DND-41 (cell line): Measurements from ENCODE around the gene RC3H1.

Experiments
- EZH2 ChIP-seq: IDR thresholded peaks from 3 replicates; pipeline ENCODE4 v1.6.1; 2012; ENCODE audit warnings: borderline replicate concordance, low read depth, mild to moderate bottlenecking, moderate library complexity, low read length, inconsistent platforms; ENCODE audit not compliant: severe bottlenecking
- TF ChIP-seq, protein P1 (sequence below): IDR thresholded peaks from 2 replicates; pipeline ENCODE4 v1.5.1; 2012; ENCODE audit warnings: borderline replicate concordance, low read length, moderate library complexity, mild to moderate bottlenecking; ENCODE audit not compliant: poor library complexity, severe bottlenecking; ENCODE audit errors: extremely low read depth

DNA sequence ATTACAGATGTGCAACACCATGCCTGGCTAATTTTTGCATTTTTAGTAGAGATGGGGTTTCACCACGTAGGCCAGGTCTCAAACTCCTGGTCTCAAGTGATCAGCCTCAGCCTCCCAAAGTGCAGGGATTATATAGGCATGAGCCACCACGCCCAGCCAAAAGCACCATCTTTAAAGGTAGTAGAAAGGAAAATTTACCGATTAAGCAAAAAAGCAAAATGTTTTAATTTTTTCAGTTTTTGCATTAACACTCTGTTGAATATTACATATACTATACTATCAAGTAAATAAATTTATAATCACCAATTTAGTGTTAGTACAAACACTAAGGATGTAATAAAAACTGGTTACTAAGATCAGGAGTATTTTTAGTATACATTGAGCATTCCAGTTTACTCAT lies 20.6 kb downstream of the RC3H1 start:
- TF ChIP-seq, protein P1, sequence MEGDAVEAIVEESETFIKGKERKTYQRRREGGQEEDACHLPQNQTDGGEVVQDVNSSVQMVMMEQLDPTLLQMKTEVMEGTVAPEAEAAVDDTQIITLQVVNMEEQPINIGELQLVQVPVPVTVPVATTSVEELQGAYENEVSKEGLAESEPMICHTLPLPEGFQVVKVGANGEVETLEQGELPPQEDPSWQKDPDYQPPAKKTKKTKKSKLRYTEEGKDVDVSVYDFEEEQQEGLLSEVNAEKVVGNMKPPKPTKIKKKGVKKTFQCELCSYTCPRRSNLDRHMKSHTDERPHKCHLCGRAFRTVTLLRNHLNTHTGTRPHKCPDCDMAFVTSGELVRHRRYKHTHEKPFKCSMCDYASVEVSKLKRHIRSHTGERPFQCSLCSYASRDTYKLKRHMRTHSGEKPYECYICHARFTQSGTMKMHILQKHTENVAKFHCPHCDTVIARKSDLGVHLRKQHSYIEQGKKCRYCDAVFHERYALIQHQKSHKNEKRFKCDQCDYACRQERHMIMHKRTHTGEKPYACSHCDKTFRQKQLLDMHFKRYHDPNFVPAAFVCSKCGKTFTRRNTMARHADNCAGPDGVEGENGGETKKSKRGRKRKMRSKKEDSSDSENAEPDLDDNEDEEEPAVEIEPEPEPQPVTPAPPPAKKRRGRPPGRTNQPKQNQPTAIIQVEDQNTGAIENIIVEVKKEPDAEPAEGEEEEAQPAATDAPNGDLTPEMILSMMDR: no peak
- no peak for TF ChIP-seq EZH2
